H9 (cell line): Measurements from ENCODE around the gene FNIP1. TPM values are rescaled to one million over a fixed set of nuclear protein-coding genes. Genes with fewer than 3 reads are reported as not detected.

ENCODE experiments used
- DNase-seq: peaks from one replicate; pipeline ENCODE4 v3.0.0-alpha.2; 2017
- H2AFZ ChIP-seq: one replicate; pipeline ENCODE4 v1.6.1; 2013; ENCODE audit warnings: mild to moderate bottlenecking, low read length, control low read depth, moderate library complexity
- H2AK5ac ChIP-seq: 2 replicates; pipeline ENCODE4 v1.6.1; 2013; ENCODE audit warnings: low read length, control low read depth, mixed read lengths; ENCODE audit not compliant: insufficient read length
- H2BK120ac ChIP-seq: one replicate; pipeline ENCODE4 v1.6.1; 2013; ENCODE audit warnings: low read depth, mild to moderate bottlenecking, low read length, control low read depth, inconsistent platforms; ENCODE audit not compliant: poor library complexity, severe bottlenecking
- H2BK12ac ChIP-seq: 2 replicates; pipeline ENCODE4 v1.6.1; 2013; ENCODE audit warnings: low read length, control low read depth, mixed read lengths, low read depth; ENCODE audit not compliant: insufficient read length
- H2BK15ac ChIP-seq: 2 replicates; pipeline ENCODE4 v1.6.1; 2013; ENCODE audit warnings: low read depth, low read length, control low read depth
- H2BK20ac ChIP-seq: one replicate; pipeline ENCODE4 v1.6.1; 2013; ENCODE audit warnings: low read depth, mild to moderate bottlenecking, low read length, control low read depth, inconsistent platforms; ENCODE audit not compliant: poor library complexity, severe bottlenecking
- H2BK5ac ChIP-seq: 2 replicates; pipeline ENCODE4 v1.6.1; 2013; ENCODE audit warnings: low read length, control low read depth, mixed read lengths; ENCODE audit not compliant: insufficient read length
- H3K14ac ChIP-seq: 2 replicates; pipeline ENCODE4 v1.6.1; 2013; ENCODE audit warnings: low read length, control low read depth; ENCODE audit not compliant: insufficient read depth
- H3K18ac ChIP-seq: 2 replicates; pipeline ENCODE4 v1.6.1; 2013; ENCODE audit warnings: low read depth, mild to moderate bottlenecking, mixed read lengths, low read length, control low read depth; ENCODE audit not compliant: insufficient read length
- H3K23ac ChIP-seq: 2 replicates; pipeline ENCODE4 v1.6.1; 2013; ENCODE audit warnings: low read length, control low read depth, mixed read lengths, low read depth; ENCODE audit not compliant: insufficient read length
- H3K23me2 ChIP-seq: 2 replicates; pipeline ENCODE4 v1.6.1; 2013; ENCODE audit warnings: low read depth, mild to moderate bottlenecking, mixed read lengths, low read length, control low read depth; ENCODE audit not compliant: insufficient read length, poor library complexity, severe bottlenecking
- H3K27ac ChIP-seq: 2 replicates; pipeline ENCODE4 v1.5.1; 2013; ENCODE audit warnings: low read length, control low read depth, mixed read lengths, low read depth; ENCODE audit not compliant: insufficient read length
- H3K27me3 ChIP-seq: 2 replicates; pipeline ENCODE4 v1.6.1; 2013; ENCODE audit warnings: low read length, control low read depth, inconsistent platforms; ENCODE audit not compliant: insufficient read depth
- H3K4ac ChIP-seq: 2 replicates; pipeline ENCODE4 v1.6.1; 2013; ENCODE audit warnings: low read depth, mild to moderate bottlenecking, control low read depth, inconsistent platforms, low read length, moderate library complexity
- H3K4me1 ChIP-seq: 2 replicates; pipeline ENCODE4 v1.6.1; 2013; ENCODE audit warnings: low read length, control low read depth, inconsistent platforms; ENCODE audit not compliant: insufficient read depth
- H3K4me2 ChIP-seq: 2 replicates; pipeline ENCODE4 v1.6.1; 2013; ENCODE audit warnings: low read length, control low read depth, mixed read lengths; ENCODE audit not compliant: insufficient read length, insufficient read depth
- H3K56ac ChIP-seq: 2 replicates; pipeline ENCODE4 v1.6.1; 2013; ENCODE audit warnings: low read depth, mild to moderate bottlenecking, mixed read lengths, low read length, control low read depth; ENCODE audit not compliant: insufficient read length
- H3K79me1 ChIP-seq: 2 replicates; pipeline ENCODE4 v1.6.1; 2013; ENCODE audit warnings: low read depth, mild to moderate bottlenecking, moderate library complexity, low read length, control low read depth, inconsistent platforms; ENCODE audit not compliant: insufficient read depth, poor library complexity, severe bottlenecking
- H3K79me2 ChIP-seq: 2 replicates; pipeline ENCODE4 v1.6.1; 2013; ENCODE audit warnings: low read length, control low read depth, inconsistent platforms; ENCODE audit not compliant: insufficient read depth
- H3K9ac ChIP-seq: 2 replicates; pipeline ENCODE4 v1.6.1; 2013; ENCODE audit warnings: low read length, control low read depth, mixed read lengths; ENCODE audit not compliant: insufficient read length; ENCODE audit errors: extremely low read depth
- H3K9me3 ChIP-seq: one replicate; pipeline ENCODE4 v1.6.1; 2013; ENCODE audit warnings: low read depth, low read length, inconsistent platforms; ENCODE audit not compliant: control insufficient read depth
- H3T11ph ChIP-seq: one replicate; pipeline ENCODE4 v1.6.1; 2013; ENCODE audit warnings: mild to moderate bottlenecking, low read length, control low read depth, inconsistent platforms
- H4K20me1 ChIP-seq: one replicate; pipeline ENCODE4 v1.6.1; 2013; ENCODE audit not compliant: control insufficient read depth, insufficient read length, insufficient read depth
- H4K5ac ChIP-seq: 2 replicates; pipeline ENCODE4 v1.6.1; 2013; ENCODE audit warnings: low read depth, mild to moderate bottlenecking, mixed read lengths, low read length, control low read depth; ENCODE audit not compliant: insufficient read length
- H4K8ac ChIP-seq: replicated peaks from 2 replicates; pipeline ENCODE4 v1.6.1; 2013; ENCODE audit warnings: low read length, control low read depth, mixed read lengths, low read depth; ENCODE audit not compliant: insufficient read length
- H4K91ac ChIP-seq: 2 replicates; pipeline ENCODE4 v1.6.1; 2013; ENCODE audit warnings: low read depth, mild to moderate bottlenecking, moderate library complexity, mixed read lengths, low read length, control low read depth; ENCODE audit not compliant: insufficient read length
- H3K27ac Mint-ChIP-seq, 3 experiments: 2 replicates in 2 of 3; 3 replicates in 1 of 3; pipeline ENCODE4 v1.8.0; 2020 to 2021; ENCODE audit warnings: mixed read lengths in 3 of 3, mild to moderate bottlenecking in 1 of 3, moderate library complexity in 1 of 3
- H3K27me3 Mint-ChIP-seq: 2 replicates; pipeline ENCODE4 v1.8.0; 2021; ENCODE audit warnings: low read depth, mild to moderate bottlenecking, moderate library complexity, mixed read lengths
- H3K36me3 Mint-ChIP-seq, 3 experiments: 2 replicates in 2 of 3; 3 replicates in 1 of 3; pipeline ENCODE4 v1.8.0; 2020 to 2021; ENCODE audit warnings: low read depth in 3 of 3, mixed read lengths in 3 of 3; ENCODE audit not compliant: insufficient read depth in 1 of 3
- H3K4me1 Mint-ChIP-seq, 2 experiments: 2 replicates each; pipeline ENCODE4 v1.8.0; 2020; ENCODE audit warnings: mixed read lengths in 2 of 2
- H3K4me3 Mint-ChIP-seq, 2 experiments: 2 replicates in 1 of 2; 3 replicates in 1 of 2; pipeline ENCODE4 v1.8.0; 2020 to 2021; ENCODE audit warnings: mild to moderate bottlenecking in 2 of 2, mixed read lengths in 2 of 2, moderate library complexity in 1 of 2
- H3K9me3 Mint-ChIP-seq, 2 experiments: 2 replicates in 1 of 2; 3 replicates in 1 of 2; pipeline ENCODE4 v1.8.0; 2020; ENCODE audit warnings: mild to moderate bottlenecking in 2 of 2, mixed read lengths in 2 of 2, moderate library complexity in 1 of 2
- CTCF ChIP-seq: fragments of 200-600 bp; sonication (generic); conservative IDR thresholded peaks from 3 replicates; pipeline ENCODE4 v1.8.0; 2021; ENCODE audit warnings: antibody characterized with exemption, mild to moderate bottlenecking
- WGBS: extraction: QIAGEN DNeasy Blood & Tissue Kit; methylation state at CpG from one replicate; pipeline ENCODE4 v1.1.7; 2013; ENCODE audit warnings: missing lambda C conversion rate, low lambda C conversion rate, mixed read lengths; ENCODE audit not compliant: insufficient read length; ENCODE audit errors: extremely low coverage; 5-methylcytosine and 5-hydroxymethylcytosine counted together
- total RNA-seq: library from RNA; stranded (reverse); gene quantifications from 2 replicates; pipeline ENCODE4 v1.2.1, GENCODE V29; 2021

Gene FNIP1
- total RNA-seq, 1 experiment from 2014 or later, result 13.4 TPM

GRCh38 chr5:131763968-131764367 is 32.8 kb downstream of the FNIP1 start:
- H2AFZ ChIP-seq, result no peak overlapping the region
- no peak overlapping the region for H2BK120ac ChIP-seq
- no peak overlapping the region for H3K18ac ChIP-seq
- no peak overlapping the region for H2BK15ac ChIP-seq
- TF ChIP-seq CTCF, result no peak
- no peak overlapping the region for H3K27ac Mint-ChIP-seq
- H3K36me3 Mint-ChIP-seq, result peaks cover 8 to 11% (median 10%) of the 10 kb centered on the region in 3 experiments; a peak in 6 of 7 replicates
- peaks cover 9% of the 10 kb centered on the region; the same call in 1 of the 2 replicates for H3K79me2 ChIP-seq
- peaks cover 13% of the 10 kb centered on the region for H3K79me1 ChIP-seq
- H3K27ac ChIP-seq, result no peak overlapping the region
- H2BK5ac ChIP-seq, result no peak overlapping the region
- no peak overlapping the region for H3K56ac ChIP-seq
- no CpG with 5 or more reads among the region's 3 CpGs for WGBS
- no peak overlapping the region for H2BK12ac ChIP-seq
- no peak overlapping the region for H2AK5ac ChIP-seq
- H3K4me1 ChIP-seq, result no peaks in the 10 kb centered on the region
- H3K27me3 Mint-ChIP-seq, result no peaks in the 10 kb centered on the region
- H3K4ac ChIP-seq, result no peak overlapping the region
- H2BK20ac ChIP-seq, result no peak overlapping the region
- H3K4me3 Mint-ChIP-seq, result no peak overlapping the region
- H3K9me3 Mint-ChIP-seq, result peaks cover 0 to 8% of the 10 kb centered on the region in 2 experiments; a peak in 3 of 5 replicates
- no peak overlapping the region for H3K4me2 ChIP-seq
- no peak overlapping the region for H3K9ac ChIP-seq
- no peaks in the 10 kb centered on the region for H3K9me3 ChIP-seq
- no peak overlapping the region for H4K8ac ChIP-seq
- no peak for DNase-seq
- H3K14ac ChIP-seq, result no peak overlapping the region
- H3K4me1 Mint-ChIP-seq, result peaks cover 2 to 7% of the 10 kb centered on the region in 2 experiments; a peak in 2 of 4 replicates
- H4K20me1 ChIP-seq, result no peaks in the 10 kb centered on the region
- H3K23ac ChIP-seq, result no peak overlapping the region
- H3T11ph ChIP-seq, result no peak overlapping the region
- no peak overlapping the region for H4K91ac ChIP-seq
- no peaks in the 10 kb centered on the region for H3K27me3 ChIP-seq
- no peaks in the 10 kb centered on the region for H3K23me2 ChIP-seq
- no peak overlapping the region for H4K5ac ChIP-seq
